HG03378 (cell line): ENCODE measurements around the gene MBP.
"Not testable (repeated sequence)": the region's sequence is repeated elsewhere in the genome, so short reads cannot be mapped to it uniquely, and the experiment has no call there.

ENCODE experiments used
- ATAC-seq: cut with Tn5 transposase; IDR thresholded peaks from one replicate; pipeline ENCODE4 v1.9.1; 2021; ENCODE audit warnings: mild to moderate bottlenecking, moderate library complexity; ENCODE audit not compliant: unreplicated experiment

The MBP gene

GRCh38 chr18:76979906-76980305 is 152.7 kb downstream of the MBP start:
- no peak for ATAC-seq

GRCh38 chr18:76979111-76979751 is 153.4 kb downstream of the MBP start:
- no peak for ATAC-seq

- ATAC-seq = no peak
Measured at GRCh38 chr18:76978616-76979015, 154.0 kb downstream of the MBP start.

- ATAC-seq = no peak
Measured at GRCh38 chr18:76977684-76978232, 154.8 kb downstream of the MBP start.

GRCh38 chr18:76977108-76977621 is 155.4 kb downstream of the MBP start:
- no peak for ATAC-seq

- ATAC-seq = no peak
Measured at GRCh38 chr18:76975577-76976110, 156.9 kb downstream of the MBP start.

GRCh38 chr18:76974386-76974785 is 158.2 kb downstream of the MBP start:
- ATAC-seq = no peak

GRCh38 chr18:76973520-76974266 is 158.9 kb downstream of the MBP start:
- no peak for ATAC-seq

GRCh38 chr18:76972846-76973519 is 159.6 kb downstream of the MBP start:
- no peak for ATAC-seq

GRCh38 chr18:76972241-76972640 is 160.3 kb downstream of the MBP start:
- no peak for ATAC-seq

- no peak for ATAC-seq
Measured at GRCh38 chr18:76970770-76971559, 161.6 kb downstream of the MBP start.

GRCh38 chr18:76967721-76968472 is 164.7 kb downstream of the MBP start:
- ATAC-seq = no peak

GRCh38 chr18:76967299-76967698 is 165.3 kb downstream of the MBP start:
- not testable (repeated sequence) for ATAC-seq

- peak; percentile 57 for ATAC-seq
Measured at GRCh38 chr18:76965555-76966151, 166.9 kb downstream of the MBP start.

GRCh38 chr18:76963936-76964335 is 168.6 kb downstream of the MBP start:
- peak; percentile 60 for ATAC-seq

GRCh38 chr18:76962851-76963250 is 169.7 kb downstream of the MBP start:
- no peak for ATAC-seq

GRCh38 chr18:76960528-76961035 is 172.0 kb downstream of the MBP start:
- no peak for ATAC-seq

- no peak for ATAC-seq
Measured at GRCh38 chr18:76959605-76960004, 173.0 kb downstream of the MBP start.

- ATAC-seq = no peak
Measured at GRCh38 chr18:76958692-76959341, 173.8 kb downstream of the MBP start.
